Sigmoid colon (tissue), 7 donors: ENCODE measurements around the gene RAP1GAP. TPM values are rescaled to one million over a fixed set of nuclear protein-coding genes. Genes with fewer than 3 reads are reported as not detected.

Experiments
- DNase-seq: peaks from one replicate; pipeline ENCODE4 v3.0.0-alpha.2; 2019
- H3K27ac ChIP-seq, 4 donors: fragments of 200-600 bp; sonication (generic); one replicate each; pipeline ENCODE4 v1.5.1; 2016 to 2019; ENCODE audit warnings: mild to moderate bottlenecking in 1 of 4
- H3K27me3 ChIP-seq, 3 donors: fragments of 200-600 bp; sonication (generic); one replicate each; pipeline ENCODE4 v1.5.1; 2019; ENCODE audit warnings: mild to moderate bottlenecking in 1 of 3
- H3K36me3 ChIP-seq, 4 donors: fragments of 200-600 bp; sonication (generic); one replicate each; pipeline ENCODE4 v1.5.1; 2016 to 2019
- H3K4me1 ChIP-seq, 4 donors: fragments of 200-600 bp; sonication (generic); one replicate each; pipeline ENCODE4 v1.5.1; 2017 to 2019
- H3K4me3 ChIP-seq, 4 donors: fragments of 200-600 bp; sonication (generic); one replicate each; pipeline ENCODE4 v1.5.1; 2017 to 2019; ENCODE audit warnings: mild to moderate bottlenecking in 2 of 4, moderate library complexity in 1 of 4
- H3K9me3 ChIP-seq, 4 donors: fragments of 200-600 bp in 3 of 4; sonication (generic) in 3 of 4; one replicate each; pipeline versions ENCODE4 v1.5.1 to v1.6.1; 2013 to 2019
- EP300 ChIP-seq, 4 donors: sonication (generic); formaldehyde crosslinking; IDR thresholded peaks; one replicate each; pipeline ENCODE4 v1.6.1; 2017; ENCODE audit warnings: antibody characterized with exemption in 4 of 4
- POLR2A ChIP-seq, 2 donors: fragments of 450-650 bp; IDR thresholded peaks; one replicate each; pipeline ENCODE4 v1.6.1; 2016; ENCODE audit warnings: antibody characterized with exemption in 2 of 2, mild to moderate bottlenecking in 2 of 2, moderate library complexity in 2 of 2
- POLR2AphosphoS5 ChIP-seq, 4 donors: sonication (generic); formaldehyde crosslinking; IDR thresholded peaks; one replicate each; pipeline ENCODE4 v1.6.1; 2017; ENCODE audit warnings: antibody characterized with exemption in 4 of 4
- WGBS, 2 donors: extraction: QIAGEN DNeasy Blood & Tissue Kit; methylation state at CpG; one replicate each; pipeline ENCODE4 v1.1.7; 2013; 5-methylcytosine and 5-hydroxymethylcytosine counted together
- intact Hi-C: fragments of 100-400 bp; cut with DNase I; formaldehyde crosslinking; loops from one replicate; pipeline ENCODE4 v1.15.1; 2023
- polyA plus RNA-seq, 3 donors: library from polyadenylated mRNA; stranded (reverse); fragments of 200-250 nt; gene quantifications; one replicate each; pipeline ENCODE4 v1.2.3, GENCODE V29; 2013
- total RNA-seq, 4 donors: library from RNA; depleted of rRNA; stranded (reverse); fragments of >200 nt; gene quantifications; one replicate each; pipeline ENCODE4 v1.1.0, GENCODE V29; 2016
- TF ChIP-seq, protein P1 (sequence below), 4 experiments: fragments of 450-650 bp in 3 of 4; fragments of 200-600 bp in 1 of 4; IDR thresholded peaks; one replicate each; pipeline ENCODE4 v1.5.1; 2016 to 2019; ENCODE audit warnings: antibody characterized with exemption in 4 of 4, mild to moderate bottlenecking in 3 of 4, moderate library complexity in 2 of 4
- donor health status: healthy with polysubstance abuse.
- donor health status: Bipolar disorder and iron deficiency.
- donor health status: healthy.

Gene RAP1GAP
- total and polyA plus RNA-seq, 7 donors = 0.33 to 47.4 (median 12.5) TPM; not detected in 1

DNA sequence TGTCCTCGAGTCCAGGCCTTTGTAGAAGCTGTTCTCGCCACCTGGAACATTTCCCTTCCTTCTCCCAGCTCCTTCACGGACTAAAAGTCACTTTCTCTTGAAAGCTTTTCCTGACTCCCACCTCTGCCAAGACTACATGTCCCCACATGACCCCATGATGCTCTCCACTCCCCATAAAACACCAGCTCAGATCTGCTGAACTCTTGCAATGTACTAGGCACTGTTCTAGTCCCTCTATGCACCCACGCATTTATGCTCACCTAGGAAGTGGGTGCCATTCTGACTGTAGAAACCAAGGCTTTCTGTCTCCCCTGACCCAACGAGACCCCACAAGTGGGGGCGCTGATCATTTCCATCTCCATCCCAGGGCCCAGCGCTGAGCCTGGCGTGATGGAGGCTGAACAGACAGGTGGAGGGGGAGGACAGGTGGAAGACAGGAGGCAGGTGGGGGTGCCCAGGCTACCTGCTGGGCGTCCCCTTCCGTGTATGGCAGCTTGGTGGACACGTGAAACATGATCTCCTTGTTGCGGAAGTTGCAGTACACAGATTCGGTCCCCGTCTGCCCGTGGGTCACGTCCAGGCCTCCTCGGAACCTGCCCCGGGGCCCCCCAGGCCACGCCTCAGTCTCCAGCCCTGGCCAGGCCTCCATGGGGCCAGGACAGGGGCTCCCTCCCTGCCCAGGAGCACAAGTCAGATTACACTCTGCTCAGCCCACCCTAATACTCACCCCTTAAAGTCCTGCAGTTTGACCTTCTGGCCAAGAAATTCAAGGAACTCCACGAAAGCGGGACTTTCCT, 58.0 kb downstream of the RAP1GAP start:
- 86 to 91% methylated on average over 21 of the region's 21 CpGs for WGBS, 2 donors
- H3K27me3 ChIP-seq = no peaks in the 10 kb centered on the region
- no peak for DNase-seq
- intact Hi-C loops = no loop called here
- no peaks in the 10 kb centered on the region for H3K9me3 ChIP-seq
- no peaks in the 10 kb centered on the region for H3K36me3 ChIP-seq
- H3K4me1 ChIP-seq = no peaks in the 10 kb centered on the region
- TF ChIP-seq, protein P1, sequence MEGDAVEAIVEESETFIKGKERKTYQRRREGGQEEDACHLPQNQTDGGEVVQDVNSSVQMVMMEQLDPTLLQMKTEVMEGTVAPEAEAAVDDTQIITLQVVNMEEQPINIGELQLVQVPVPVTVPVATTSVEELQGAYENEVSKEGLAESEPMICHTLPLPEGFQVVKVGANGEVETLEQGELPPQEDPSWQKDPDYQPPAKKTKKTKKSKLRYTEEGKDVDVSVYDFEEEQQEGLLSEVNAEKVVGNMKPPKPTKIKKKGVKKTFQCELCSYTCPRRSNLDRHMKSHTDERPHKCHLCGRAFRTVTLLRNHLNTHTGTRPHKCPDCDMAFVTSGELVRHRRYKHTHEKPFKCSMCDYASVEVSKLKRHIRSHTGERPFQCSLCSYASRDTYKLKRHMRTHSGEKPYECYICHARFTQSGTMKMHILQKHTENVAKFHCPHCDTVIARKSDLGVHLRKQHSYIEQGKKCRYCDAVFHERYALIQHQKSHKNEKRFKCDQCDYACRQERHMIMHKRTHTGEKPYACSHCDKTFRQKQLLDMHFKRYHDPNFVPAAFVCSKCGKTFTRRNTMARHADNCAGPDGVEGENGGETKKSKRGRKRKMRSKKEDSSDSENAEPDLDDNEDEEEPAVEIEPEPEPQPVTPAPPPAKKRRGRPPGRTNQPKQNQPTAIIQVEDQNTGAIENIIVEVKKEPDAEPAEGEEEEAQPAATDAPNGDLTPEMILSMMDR (IDR thresholded peaks at IDR 0.05) = no peak
- TF ChIP-seq EP300 (IDR thresholded peaks at IDR 0.05) (no peak), POLR2A (IDR thresholded peaks at IDR 0.05) (no peak), POLR2AphosphoS5 (IDR thresholded peaks at IDR 0.05) (no peak)
- no peak overlapping the region for H3K27ac ChIP-seq
- H3K4me3 ChIP-seq = no peak overlapping the region

DNA sequence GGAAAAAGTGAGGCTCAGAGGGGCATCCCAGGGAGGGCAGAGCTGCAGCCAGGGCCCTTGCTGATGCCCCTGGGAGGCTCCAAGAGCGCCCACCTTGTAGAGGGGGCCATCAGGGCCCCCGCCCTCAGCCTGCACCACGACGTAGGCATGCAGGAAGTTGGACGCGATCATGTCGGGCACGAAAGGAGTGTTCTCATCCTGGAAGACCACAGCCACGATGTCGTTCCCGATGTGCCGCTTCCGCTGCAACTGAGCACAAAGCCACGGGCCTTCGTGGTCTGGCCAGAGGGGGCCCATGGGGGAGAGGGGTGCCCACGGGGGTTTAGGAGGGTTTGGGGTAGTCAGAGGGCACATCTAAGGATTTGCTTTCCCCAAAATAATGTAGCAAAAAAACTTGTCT, 59.1 kb downstream of the RAP1GAP start:
- H3K27ac ChIP-seq = no peak overlapping the region
- H3K9me3 ChIP-seq = no peaks in the 10 kb centered on the region
- intact Hi-C loops = no loop called here
- H3K4me1 ChIP-seq = no peaks in the 10 kb centered on the region
- no peak for DNase-seq
- WGBS, 2 donors = 73 to 89% methylated on average over 16 of the region's 16 CpGs
- TF ChIP-seq, protein P1 (IDR thresholded peaks at IDR 0.05) = no peak
- no peak for TF ChIP-seq POLR2AphosphoS5 (IDR thresholded peaks at IDR 0.05)
- no peak for TF ChIP-seq POLR2A (IDR thresholded peaks at IDR 0.05)
- no peak for TF ChIP-seq EP300 (IDR thresholded peaks at IDR 0.05)
- H3K27me3 ChIP-seq = no peaks in the 10 kb centered on the region
- H3K36me3 ChIP-seq = no peaks in the 10 kb centered on the region
- no peak overlapping the region for H3K4me3 ChIP-seq

DNA sequence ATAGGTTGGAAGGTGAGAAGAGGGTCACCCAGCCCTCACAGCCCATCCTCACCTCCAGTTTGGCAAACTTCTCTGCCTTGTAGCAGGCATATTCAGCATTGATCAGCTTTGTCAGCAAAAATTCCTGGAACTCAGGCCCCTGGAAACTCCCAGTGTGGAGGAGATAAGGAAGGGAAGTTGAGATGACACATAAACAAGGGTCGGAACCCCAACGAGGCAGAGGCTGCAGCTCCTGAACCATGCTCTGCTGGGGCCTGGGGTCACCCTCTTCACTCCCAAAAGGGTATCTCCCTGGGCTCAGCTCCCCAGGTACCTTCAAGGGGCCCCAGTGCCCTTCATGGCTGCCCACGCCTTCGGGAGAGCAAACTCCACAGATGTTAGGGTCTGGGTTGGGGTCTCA, 60.4 kb downstream of the RAP1GAP start:
- 72 to 77% methylated on average over 4 of the region's 4 CpGs for WGBS, 2 donors
- Histone ChIP-seq H3K9me3 (no peaks in the 10 kb centered on the region), H3K27me3 (no peaks in the 10 kb centered on the region), H3K36me3 (no peaks in the 10 kb centered on the region), H3K4me3 (no peak overlapping the region), H3K4me1 (no peaks in the 10 kb centered on the region), H3K27ac (no peak overlapping the region)
- TF ChIP-seq, protein P1 (IDR thresholded peaks at IDR 0.05) = no peak
- TF ChIP-seq POLR2AphosphoS5 (IDR thresholded peaks at IDR 0.05) (no peak), POLR2A (IDR thresholded peaks at IDR 0.05) (no peak), EP300 (IDR thresholded peaks at IDR 0.05) (no peak)
- intact Hi-C loops = no loop called here
- no peak for DNase-seq

DNA sequence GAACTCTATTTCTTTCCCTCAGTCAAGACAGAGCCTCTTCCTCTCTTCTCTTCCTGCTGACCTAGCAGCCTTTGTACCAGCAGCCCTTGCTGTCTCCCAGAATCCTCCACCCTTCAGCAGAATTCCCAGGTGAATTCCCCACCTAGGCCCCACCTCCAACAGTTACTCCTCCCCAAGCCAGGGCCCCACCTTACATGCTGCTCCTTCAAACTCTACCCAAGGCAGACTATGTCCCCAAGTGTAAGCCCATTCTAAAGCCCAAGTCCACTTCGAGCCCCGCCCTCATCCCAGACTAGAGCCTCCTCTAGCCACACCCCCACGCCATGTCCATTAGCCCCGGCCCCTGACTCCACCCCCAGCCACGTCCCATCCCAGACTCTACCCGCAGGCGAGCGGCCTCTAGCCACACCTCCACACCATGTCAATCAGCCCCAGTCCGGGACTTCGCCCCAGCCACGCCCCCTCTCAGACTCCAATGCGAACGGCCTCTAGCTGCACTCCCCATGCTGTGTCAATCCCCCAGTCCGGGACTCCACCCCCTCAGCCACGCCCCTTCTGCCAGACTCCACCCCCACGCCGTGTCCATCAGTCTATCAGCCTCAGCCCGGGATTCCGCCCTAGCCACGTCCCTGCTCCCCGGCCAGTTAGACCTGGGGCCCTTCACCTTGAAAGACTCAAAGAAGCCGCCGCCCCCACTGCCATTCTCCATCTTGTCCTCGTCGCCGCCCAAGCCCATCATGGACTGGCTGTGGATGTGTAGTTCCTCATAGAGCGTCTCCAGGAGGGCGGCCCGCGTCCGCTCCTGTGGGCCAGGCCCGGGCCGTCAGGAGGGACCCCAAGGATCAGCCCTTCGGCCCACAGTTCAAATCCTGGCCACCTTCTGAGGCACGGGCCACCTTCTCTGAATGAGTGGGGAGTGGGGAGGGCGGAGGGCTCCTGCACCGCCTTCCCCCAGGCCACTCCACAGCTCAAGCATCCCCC, 61.3 kb downstream of the RAP1GAP start:
- no peak overlapping the region for H3K27ac ChIP-seq
- 23 to 43% methylated on average over 37 of the region's 37 CpGs for WGBS, 2 donors
- intact Hi-C loops = no loop called here

More for the DNA sequence above, 61.3 kb downstream of the RAP1GAP start:
- Histone ChIP-seq H3K4me3 (no peak overlapping the region), H3K4me1 (no peaks in the 10 kb centered on the region), H3K36me3 (no peaks in the 10 kb centered on the region), H3K9me3 (no peaks in the 10 kb centered on the region), H3K27me3 (no peaks in the 10 kb centered on the region)
- peak; percentile 71 for DNase-seq
- TF ChIP-seq POLR2A (IDR thresholded peaks at IDR 0.05) = no peak
- no peak for TF ChIP-seq EP300 (IDR thresholded peaks at IDR 0.05)
- TF ChIP-seq POLR2AphosphoS5 (IDR thresholded peaks at IDR 0.05) = no peak
- TF ChIP-seq, protein P1 (IDR thresholded peaks at IDR 0.05) = no peak
